Aorta (tissue), 5 donors: ENCODE results near the gene MYL5. TPM values are rescaled to one million over a fixed set of nuclear protein-coding genes. Genes with fewer than 3 reads are reported as not detected.

ENCODE experiments used
- ATAC-seq: fragments of 200-7000 bp; cut with Tn5 transposase; one replicate; pipeline ENCODE4 v1.9.1; 2022; ENCODE audit warnings: moderate library complexity; ENCODE audit not compliant: low FRiP score
- DNase-seq, 2 donors: peaks; one replicate each; pipeline ENCODE4 v3.0.0-alpha.2; 2020
- H3K27ac ChIP-seq, 2 donors: one replicate each; pipeline ENCODE4 v1.5.1; 2013; ENCODE audit warnings: low read length in 2 of 2, mild to moderate bottlenecking in 2 of 2, moderate library complexity in 2 of 2, control low read depth in 1 of 2, inconsistent platforms in 1 of 2, low read depth in 1 of 2
- H3K27me3 ChIP-seq, 2 donors: one replicate each; pipeline ENCODE4 v1.6.1; 2013; ENCODE audit warnings: control low read depth in 1 of 2, low read length in 1 of 2, mild to moderate bottlenecking in 1 of 2, moderate library complexity in 1 of 2; ENCODE audit not compliant: insufficient read depth in 2 of 2, control insufficient read depth in 1 of 2
- H3K36me3 ChIP-seq, 2 donors: one replicate each; pipeline ENCODE4 v1.6.1; 2013; ENCODE audit warnings: control low read depth in 1 of 2, low read length in 1 of 2, mild to moderate bottlenecking in 1 of 2; ENCODE audit not compliant: insufficient read depth in 2 of 2, control insufficient read depth in 1 of 2
- H3K4me1 ChIP-seq, 2 donors: one replicate each; pipeline ENCODE4 v1.6.1; 2013; ENCODE audit warnings: low read length in 2 of 2, control low read depth in 1 of 2, mild to moderate bottlenecking in 1 of 2, moderate library complexity in 1 of 2; ENCODE audit not compliant: insufficient read depth in 2 of 2, control insufficient read depth in 1 of 2
- H3K4me3 ChIP-seq, 2 donors: one replicate each; pipeline ENCODE4 v1.5.1; 2013; ENCODE audit warnings: low read length in 2 of 2, control low read depth in 1 of 2, mild to moderate bottlenecking in 1 of 2
- H3K9me3 ChIP-seq: one replicate; pipeline ENCODE4 v1.6.1; 2013; ENCODE audit warnings: mild to moderate bottlenecking, low read length; ENCODE audit not compliant: control insufficient read depth
- WGBS, 2 donors: extraction: QIAGEN DNeasy Blood & Tissue Kit; methylation state at CpG; one replicate each; pipeline ENCODE4 v1.1.7; 2013; 5-methylcytosine and 5-hydroxymethylcytosine counted together
- intact Hi-C, 2 donors: fragments of 100-400 bp; cut with DNase I; formaldehyde crosslinking; loops; one replicate each; pipeline versions ENCODE4 v1.14.2 to v1.15.0; 2022
- polyA plus RNA-seq, 2 donors: library from polyadenylated mRNA; stranded (reverse); fragments of 200-250 nt; gene quantifications; one replicate each; pipeline ENCODE4 v1.2.3, GENCODE V29; 2013
- total RNA-seq, 2 donors: library from RNA; stranded (reverse); fragmentation: NEBNext Ultra II Directional; extraction: Animal tissue kit (Norgen Biotek cat#: 25700); gene quantifications; one replicate each; pipeline ENCODE4 v1.2.1, GENCODE V29; 2021
- donor health status: healthy with polysubstance abuse.
- donor health status: Bipolar disorder and iron deficiency.
- donor health status: DM: no; HTN: no; CAD: no.
- donor health status: DM: no; HTN: no; CAD: no.
- donor health status: DM: yes; HTN: yes; CAD: no.

The MYL5 gene
- total and polyA plus RNA-seq, 4 donors = 5.7 to 19.8 (median 13.4) TPM

- ATAC-seq = no peak
- intact Hi-C loops = no loop called here
- H3K9me3 ChIP-seq = no peaks in the 10 kb centered on the region
- no peaks in the 10 kb centered on the region for H3K36me3 ChIP-seq
- 93 to 97% methylated on average over 23 to 47 of the region's 47 CpGs for WGBS, 2 donors
- no peak for DNase-seq
- H3K4me3 ChIP-seq = no peak overlapping the region
- H3K4me1 ChIP-seq = no peaks in the 10 kb centered on the region
- no peak overlapping the region for H3K27ac ChIP-seq
- no peaks in the 10 kb centered on the region for H3K27me3 ChIP-seq
Observed at GRCh38 chr4:722169-722725, 47.9 kb downstream of the MYL5 start.

GRCh38 chr4:722851-723360, 48.6 kb downstream of the MYL5 start:
- intact Hi-C loops = no loop called here
- H3K4me1 ChIP-seq = no peaks in the 10 kb centered on the region
- no peaks in the 10 kb centered on the region for H3K27me3 ChIP-seq
- no peak overlapping the region for H3K4me3 ChIP-seq
- no peak overlapping the region for H3K27ac ChIP-seq
- ATAC-seq = no peak
- no peaks in the 10 kb centered on the region for H3K9me3 ChIP-seq
- 97 to 98% methylated on average over 61 of the region's 61 CpGs for WGBS, 2 donors
- no peaks in the 10 kb centered on the region for H3K36me3 ChIP-seq
- DNase-seq = no peak

- WGBS, 2 donors = 96% methylated on average over 28 of the region's 28 CpGs
- Histone ChIP-seq H3K27ac (no peak overlapping the region), H3K36me3 (no peaks in the 10 kb centered on the region), H3K4me1 (no peaks in the 10 kb centered on the region), H3K27me3 (no peaks in the 10 kb centered on the region), H3K4me3 (no peak overlapping the region), H3K9me3 (no peaks in the 10 kb centered on the region)
- intact Hi-C loops = no loop called here
- DNase-seq (peak in 1 of 2 donors; percentile 76), ATAC-seq (no peak)
Observed at GRCh38 chr4:723751-724530, 49.6 kb downstream of the MYL5 start.

- no peak overlapping the region for H3K4me3 ChIP-seq
- ATAC-seq = no peak
- H3K36me3 ChIP-seq = no peaks in the 10 kb centered on the region
- no peaks in the 10 kb centered on the region for H3K27me3 ChIP-seq
- no peak overlapping the region for H3K27ac ChIP-seq
- WGBS, 2 donors = 92 to 93% methylated on average over 35 to 41 of the region's 41 CpGs
- no peaks in the 10 kb centered on the region for H3K4me1 ChIP-seq
- DNase-seq = no peak
- no peaks in the 10 kb centered on the region for H3K9me3 ChIP-seq
- intact Hi-C loops = no loop called here
Observed at GRCh38 chr4:725391-726234, 51.3 kb downstream of the MYL5 start.

GRCh38 chr4:726235-726787, 52.0 kb downstream of the MYL5 start:
- no peaks in the 10 kb centered on the region for H3K9me3 ChIP-seq
- H3K27ac ChIP-seq = no peak overlapping the region
- no peaks in the 10 kb centered on the region for H3K27me3 ChIP-seq
- ATAC-seq = no peak
- 65 to 66% methylated on average over 16 of the region's 16 CpGs for WGBS, 2 donors
- H3K36me3 ChIP-seq = peaks cover 0 to 2% of the 10 kb centered on the region in 2 donors
- H3K4me3 ChIP-seq = no peak overlapping the region
- DNase-seq = no peak
- no peaks in the 10 kb centered on the region for H3K4me1 ChIP-seq
- intact Hi-C loops = no loop called here

GRCh38 chr4:726838-727237, 52.5 kb downstream of the MYL5 start:
- no peak for DNase-seq

GRCh38 chr4:727576-727975, 53.2 kb downstream of the MYL5 start:
- Histone ChIP-seq H3K27ac (no peak overlapping the region), H3K9me3 (no peaks in the 10 kb centered on the region), H3K4me1 (no peaks in the 10 kb centered on the region), H3K27me3 (no peaks in the 10 kb centered on the region), H3K4me3 (no peak overlapping the region), H3K36me3 (peaks cover 0 to 4% of the 10 kb centered on the region in 2 donors)
- ATAC-seq = no peak
- intact Hi-C loops = no loop called here
- WGBS, 2 donors = 61 to 67% methylated on average over 6 of the region's 6 CpGs
- no peak for DNase-seq

More at GRCh38 chr4:726838-727237, 52.5 kb downstream of the MYL5 start:
- Histone ChIP-seq H3K9me3 (no peaks in the 10 kb centered on the region), H3K4me3 (no peak overlapping the region), H3K4me1 (no peaks in the 10 kb centered on the region), H3K36me3 (peaks cover 0 to 2% of the 10 kb centered on the region in 2 donors), H3K27me3 (no peaks in the 10 kb centered on the region), H3K27ac (no peak overlapping the region)
- intact Hi-C loops = no loop called here
- 85% methylated on average over 17 of the region's 17 CpGs for WGBS, 2 donors
- no peak for ATAC-seq
